Lung (tissue), 12 donors: Measurements from ENCODE around the gene MAN2A2. TPM values are rescaled to one million over a fixed set of nuclear protein-coding genes. Genes with fewer than 3 reads are reported as not detected.
A peak's percentile ranks its signal among the peaks of the same experiment; 100 is the strongest.

Experiments used
- ATAC-seq: fragments of 200-7000 bp; cut with Tn5 transposase; one replicate; pipeline ENCODE4 v1.9.1; 2020; ENCODE audit warnings: moderate number of reproducible peaks; ENCODE audit not compliant: insufficient read depth, low FRiP score
- DNase-seq, 3 donors: peaks; one replicate each; pipeline ENCODE4 v3.0.0-alpha.2; 2013 to 2017
- H3K27ac ChIP-seq, 2 donors: one replicate each; pipeline ENCODE4 v1.5.1; 2013; ENCODE audit warnings: mild to moderate bottlenecking in 2 of 2, moderate library complexity in 2 of 2, control low read depth in 1 of 2, inconsistent platforms in 1 of 2, low read depth in 1 of 2, low read length in 1 of 2
- H3K27me3 ChIP-seq, 3 donors: one replicate each; pipeline ENCODE4 v1.5.1; 2013; ENCODE audit warnings: low read length in 2 of 3; ENCODE audit not compliant: control insufficient read depth in 3 of 3, insufficient read depth in 3 of 3
- H3K36me3 ChIP-seq, 4 donors: one replicate each; pipeline ENCODE4 v1.5.1; 2013; ENCODE audit warnings: low read length in 4 of 4, mild to moderate bottlenecking in 1 of 4, moderate library complexity in 1 of 4; ENCODE audit not compliant: control insufficient read depth in 4 of 4, insufficient read depth in 4 of 4
- H3K4me1 ChIP-seq, 5 donors: one replicate each; pipeline ENCODE4 v1.5.1; 2013; ENCODE audit warnings: low read length in 5 of 5, mild to moderate bottlenecking in 2 of 5, moderate library complexity in 1 of 5; ENCODE audit not compliant: control insufficient read depth in 5 of 5, insufficient read depth in 5 of 5
- H3K4me3 ChIP-seq: one replicate; pipeline ENCODE4 v1.5.1; 2013; ENCODE audit warnings: mild to moderate bottlenecking, control low read depth, moderate library complexity
- H3K9ac ChIP-seq, 2 donors: one replicate each; pipeline ENCODE4 v1.5.1; 2013; ENCODE audit warnings: low read length in 2 of 2, control low read depth in 1 of 2; ENCODE audit not compliant: insufficient read depth in 1 of 2
- H3K9me3 ChIP-seq, 4 donors: one replicate each; pipeline ENCODE4 v1.5.1; 2013; ENCODE audit warnings: low read length in 3 of 4, mild to moderate bottlenecking in 1 of 4, moderate library complexity in 1 of 4; ENCODE audit not compliant: control insufficient read depth in 4 of 4, insufficient read depth in 3 of 4
- WGBS, 2 donors: extraction: QIAGEN DNeasy Blood & Tissue Kit; methylation state at CpG; one replicate each; pipeline ENCODE4 v1.1.7; 2013; 5-methylcytosine and 5-hydroxymethylcytosine counted together
- polyA plus RNA-seq, 2 donors: library from polyadenylated mRNA; stranded (reverse); fragments of 200-250 nt; gene quantifications; one replicate each; pipeline ENCODE4 v1.2.1, GENCODE V29; 2013
- total RNA-seq, 2 donors: library from RNA; depleted of rRNA in 1 of 2; stranded (reverse); fragments of >200 nt in 1 of 2; gene quantifications; one replicate each; pipeline ENCODE4 v1.2.1, GENCODE V29; 2014 to 2021
- TF ChIP-seq, protein P1 (sequence below): IDR thresholded peaks from 2 replicates; pipeline ENCODE4 v1.5.1; 2012; ENCODE audit warnings: mild to moderate bottlenecking; ENCODE audit errors: control extremely low read depth, extremely low read depth
- donor health status: control.
- donor health status: control.
- donor health status: Bipolar disorder and iron deficiency.
- donor health status: healthy.
- donor health status: DM: yes; HTN: yes; CAD: no.

MAN2A2 gene
- total and polyA plus RNA-seq, 4 donors: 34.1 to 82.9 (median 60.1) TPM

DNA sequence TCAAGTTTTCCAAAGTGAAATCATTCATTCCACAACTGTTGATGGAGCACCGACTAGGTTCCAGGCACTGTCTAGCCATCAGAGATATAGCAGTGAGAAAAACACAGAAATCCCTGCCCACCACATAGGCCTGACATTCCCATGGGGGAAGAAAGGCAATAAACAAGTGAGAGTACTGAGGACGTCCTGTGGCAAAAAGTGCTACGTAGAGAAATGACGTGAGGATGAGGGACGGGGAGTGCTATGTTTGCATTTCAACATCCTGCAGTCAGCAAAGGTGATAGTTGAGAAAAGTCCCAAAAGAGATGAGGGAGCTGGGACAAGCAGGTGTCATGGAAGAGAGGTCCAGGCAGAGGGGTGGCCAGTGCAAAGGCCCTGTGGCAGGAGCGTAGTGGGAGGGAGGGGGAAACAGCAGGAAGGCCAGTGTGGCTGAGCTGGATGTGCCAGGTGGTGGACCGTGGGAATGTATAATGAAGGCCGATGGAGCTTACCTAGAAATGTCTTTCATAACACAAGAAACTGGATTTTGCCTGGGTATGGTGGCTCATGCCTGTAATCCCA is 45.1 kb upstream of the MAN2A2 start:
- H3K27ac ChIP-seq: no peak overlapping the region
- H3K4me3 ChIP-seq: no peak overlapping the region
- no peaks in the 10 kb centered on the region for H3K36me3 ChIP-seq
- H3K4me1 ChIP-seq: peaks cover 0 to 10% (median 0%) of the 10 kb centered on the region in 5 donors
- DNase-seq (no peak), ATAC-seq (no peak)
- H3K9ac ChIP-seq: no peak overlapping the region
- no peaks in the 10 kb centered on the region for H3K27me3 ChIP-seq
- WGBS, 2 donors: 87% methylated on average over 8 of the region's 8 CpGs
- TF ChIP-seq, protein P1, sequence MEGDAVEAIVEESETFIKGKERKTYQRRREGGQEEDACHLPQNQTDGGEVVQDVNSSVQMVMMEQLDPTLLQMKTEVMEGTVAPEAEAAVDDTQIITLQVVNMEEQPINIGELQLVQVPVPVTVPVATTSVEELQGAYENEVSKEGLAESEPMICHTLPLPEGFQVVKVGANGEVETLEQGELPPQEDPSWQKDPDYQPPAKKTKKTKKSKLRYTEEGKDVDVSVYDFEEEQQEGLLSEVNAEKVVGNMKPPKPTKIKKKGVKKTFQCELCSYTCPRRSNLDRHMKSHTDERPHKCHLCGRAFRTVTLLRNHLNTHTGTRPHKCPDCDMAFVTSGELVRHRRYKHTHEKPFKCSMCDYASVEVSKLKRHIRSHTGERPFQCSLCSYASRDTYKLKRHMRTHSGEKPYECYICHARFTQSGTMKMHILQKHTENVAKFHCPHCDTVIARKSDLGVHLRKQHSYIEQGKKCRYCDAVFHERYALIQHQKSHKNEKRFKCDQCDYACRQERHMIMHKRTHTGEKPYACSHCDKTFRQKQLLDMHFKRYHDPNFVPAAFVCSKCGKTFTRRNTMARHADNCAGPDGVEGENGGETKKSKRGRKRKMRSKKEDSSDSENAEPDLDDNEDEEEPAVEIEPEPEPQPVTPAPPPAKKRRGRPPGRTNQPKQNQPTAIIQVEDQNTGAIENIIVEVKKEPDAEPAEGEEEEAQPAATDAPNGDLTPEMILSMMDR: no peak
- H3K9me3 ChIP-seq: no peaks in the 10 kb centered on the region

DNA sequence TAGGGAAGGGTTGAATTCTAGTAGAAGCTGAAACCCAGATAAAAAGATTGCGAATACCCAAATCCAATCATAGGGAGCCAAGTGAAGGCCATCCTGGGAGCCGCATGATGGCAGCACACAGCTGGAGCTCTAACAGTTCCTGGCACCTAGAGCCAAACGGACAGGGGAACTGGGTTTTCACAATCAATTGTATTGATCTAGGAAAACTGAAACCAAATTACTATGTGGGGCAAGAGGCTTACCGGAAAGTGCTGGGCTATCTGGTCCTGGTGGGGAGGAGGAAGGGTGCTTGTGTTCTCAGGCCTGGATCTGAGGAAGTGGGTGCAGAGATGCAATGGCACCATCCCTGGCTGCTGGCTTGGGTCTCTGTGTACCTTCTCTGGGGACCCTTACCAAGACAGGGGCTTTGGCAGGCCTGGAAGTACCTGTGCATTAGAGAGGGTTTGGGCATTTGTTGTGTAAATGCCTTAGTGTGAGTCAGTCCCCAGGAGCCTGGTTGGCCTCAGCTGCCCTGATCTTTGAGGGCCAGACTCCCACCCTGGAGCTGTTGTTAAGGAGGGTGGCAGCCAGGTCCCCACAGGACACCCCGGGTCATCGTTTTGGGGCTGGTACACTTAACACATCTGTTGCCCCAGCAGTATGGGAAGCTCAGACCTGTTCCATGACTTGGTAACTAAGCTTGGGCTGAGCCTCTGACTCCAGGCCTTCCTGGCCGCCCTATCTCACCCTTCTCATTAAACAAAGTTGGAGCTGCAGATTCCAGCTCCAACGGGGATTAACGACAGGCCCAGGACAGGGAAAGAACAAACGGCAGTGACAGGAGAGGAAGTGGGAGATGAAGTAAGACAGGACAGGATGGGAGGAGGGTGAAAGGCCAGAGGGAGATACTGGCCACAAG is 43.6 kb upstream of the MAN2A2 start:
- WGBS, 2 donors: 39 to 61% methylated on average over 10 of the region's 10 CpGs
- H3K4me1 ChIP-seq: peaks cover 0 to 10% (median 0%) of the 10 kb centered on the region in 5 donors

DNA sequence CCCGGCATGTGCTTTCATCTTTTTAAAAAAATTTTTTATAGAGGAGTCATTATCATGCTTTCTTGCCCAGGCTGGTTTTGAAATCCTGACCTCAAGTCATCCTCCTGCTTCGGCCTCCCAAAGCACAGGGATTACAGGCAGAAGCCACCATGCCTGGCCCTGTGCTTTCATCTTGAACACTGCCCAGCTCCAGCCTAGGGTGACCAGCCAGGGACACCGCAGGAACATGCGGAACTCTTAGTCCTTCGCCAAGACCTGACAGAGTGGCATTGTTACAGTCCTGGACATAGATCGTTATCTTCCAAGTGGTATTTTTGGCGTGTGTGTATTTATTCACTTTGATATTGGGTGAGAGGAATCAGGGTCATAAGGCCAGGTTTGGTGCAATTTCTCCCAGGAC is 42.7 kb upstream of the MAN2A2 start:
- Histone ChIP-seq H3K9me3 (no peaks in the 10 kb centered on the region), H3K4me3 (no peak overlapping the region), H3K27ac (peak overlapping the region in 1 of 2 donors; percentile 45), H3K4me1 (peaks cover 0 to 10% (median 0%) of the 10 kb centered on the region in 5 donors), H3K9ac (no peak overlapping the region), H3K27me3 (no peaks in the 10 kb centered on the region), H3K36me3 (no peaks in the 10 kb centered on the region)
- ATAC-seq: no peak
- no peak for DNase-seq
- WGBS, 2 donors: 66 to 73% methylated on average over 7 of the region's 7 CpGs
- TF ChIP-seq, protein P1: no peak

More for the DNA sequence above, 43.6 kb upstream of the MAN2A2 start:
- DNase-seq (no peak), ATAC-seq (no peak)
- Histone ChIP-seq H3K9me3 (no peaks in the 10 kb centered on the region), H3K4me3 (no peak overlapping the region), H3K27me3 (no peaks in the 10 kb centered on the region), H3K36me3 (no peaks in the 10 kb centered on the region), H3K27ac (no peak overlapping the region), H3K9ac (no peak overlapping the region)
- TF ChIP-seq, protein P1: no peak
